MM.1S (cell line): Measurements from ENCODE around the gene VPS18.

Experiments used
- DNase-seq: peaks from one replicate; pipeline ENCODE4 v3.0.0-alpha.2; 2015
- H2AFZ ChIP-seq: fragments of 300-600 bp; sonication (generic); 2 replicates; pipeline ENCODE4 v1.6.0; 2016; ENCODE audit warnings: antibody characterized with exemption, low read length
- H3F3A ChIP-seq: fragments of 300-600 bp; sonication (generic); 2 replicates; pipeline ENCODE4 v1.6.1; 2016; ENCODE audit warnings: mild to moderate bottlenecking, antibody characterized with exemption, low read length, moderate library complexity, mixed read lengths; ENCODE audit not compliant: insufficient read depth
- H3K27ac ChIP-seq: fragments of 300-600 bp; sonication (generic); 2 replicates; pipeline ENCODE4 v1.5.1; 2016; ENCODE audit warnings: mild to moderate bottlenecking, low read length
- H3K27me3 ChIP-seq: fragments of 300-600 bp; sonication (generic); replicated peaks from 2 replicates; pipeline ENCODE4 v1.6.0; 2016; ENCODE audit warnings: low read length; ENCODE audit not compliant: insufficient read depth
- H3K36me3 ChIP-seq: fragments of 300-600 bp; sonication (generic); replicated peaks from 2 replicates; pipeline ENCODE4 v1.6.1; 2016; ENCODE audit warnings: mild to moderate bottlenecking, low read length, mixed read lengths; ENCODE audit not compliant: insufficient read depth
- H3K4me1 ChIP-seq: fragments of 300-600 bp; sonication (generic); 2 replicates; pipeline ENCODE4 v1.6.1; 2016; ENCODE audit warnings: low read length, mixed read lengths
- H3K4me2 ChIP-seq: fragments of 300-600 bp; sonication (generic); 2 replicates; pipeline ENCODE4 v1.6.0; 2016; ENCODE audit warnings: low read depth, low read length
- H3K4me3 ChIP-seq: fragments of 300-600 bp; sonication (generic); 2 replicates; pipeline ENCODE4 v1.5.1; 2016; ENCODE audit warnings: low read length, mixed read lengths
- H3K79me2 ChIP-seq: fragments of 300-600 bp; sonication (generic); 2 replicates; pipeline ENCODE4 v1.6.1; 2016; ENCODE audit warnings: mixed run types, low read length, mixed read lengths
- H3K9ac ChIP-seq: fragments of 300-600 bp; sonication (generic); 2 replicates; pipeline ENCODE4 v1.6.1; 2016; ENCODE audit warnings: low read length, mixed read lengths
- H3K9me2 ChIP-seq: fragments of 300-600 bp; sonication (generic); replicated peaks from 2 replicates; pipeline ENCODE4 v1.6.1; 2016; ENCODE audit warnings: mild to moderate bottlenecking, low read length, mixed read lengths; ENCODE audit not compliant: insufficient read depth
- H3K9me3 ChIP-seq: fragments of 300-600 bp; sonication (generic); replicated peaks from 2 replicates; pipeline ENCODE4 v1.6.1; 2016; ENCODE audit warnings: mild to moderate bottlenecking, low read length, mixed read lengths; ENCODE audit not compliant: insufficient read depth
- H4K20me1 ChIP-seq: fragments of 300-600 bp; sonication (generic); 2 replicates; pipeline ENCODE4 v1.6.1; 2016; ENCODE audit warnings: mild to moderate bottlenecking, low read length, moderate library complexity, mixed read lengths; ENCODE audit not compliant: insufficient read depth
- EZH2 ChIP-seq: fragments of 300-600 bp; sonication (generic); optimal IDR thresholded peaks from 2 replicates; pipeline ENCODE3; 2017; ENCODE audit warnings: low read depth, mild to moderate bottlenecking, antibody characterized with exemption, low read length, mixed read lengths
- EZH2phosphoT487 ChIP-seq: fragments of 300-600 bp; sonication (generic); IDR thresholded peaks from 2 replicates; pipeline ENCODE4 v1.6.1; 2018; ENCODE audit warnings: antibody characterized with exemption, low read length
- TF ChIP-seq, protein P1 (sequence below): fragments of 300-600 bp; sonication (generic); IDR thresholded peaks from 2 replicates; pipeline ENCODE4 v1.5.1; 2016; ENCODE audit warnings: antibody characterized with exemption, low read length, mixed read lengths

Gene VPS18

DNA sequence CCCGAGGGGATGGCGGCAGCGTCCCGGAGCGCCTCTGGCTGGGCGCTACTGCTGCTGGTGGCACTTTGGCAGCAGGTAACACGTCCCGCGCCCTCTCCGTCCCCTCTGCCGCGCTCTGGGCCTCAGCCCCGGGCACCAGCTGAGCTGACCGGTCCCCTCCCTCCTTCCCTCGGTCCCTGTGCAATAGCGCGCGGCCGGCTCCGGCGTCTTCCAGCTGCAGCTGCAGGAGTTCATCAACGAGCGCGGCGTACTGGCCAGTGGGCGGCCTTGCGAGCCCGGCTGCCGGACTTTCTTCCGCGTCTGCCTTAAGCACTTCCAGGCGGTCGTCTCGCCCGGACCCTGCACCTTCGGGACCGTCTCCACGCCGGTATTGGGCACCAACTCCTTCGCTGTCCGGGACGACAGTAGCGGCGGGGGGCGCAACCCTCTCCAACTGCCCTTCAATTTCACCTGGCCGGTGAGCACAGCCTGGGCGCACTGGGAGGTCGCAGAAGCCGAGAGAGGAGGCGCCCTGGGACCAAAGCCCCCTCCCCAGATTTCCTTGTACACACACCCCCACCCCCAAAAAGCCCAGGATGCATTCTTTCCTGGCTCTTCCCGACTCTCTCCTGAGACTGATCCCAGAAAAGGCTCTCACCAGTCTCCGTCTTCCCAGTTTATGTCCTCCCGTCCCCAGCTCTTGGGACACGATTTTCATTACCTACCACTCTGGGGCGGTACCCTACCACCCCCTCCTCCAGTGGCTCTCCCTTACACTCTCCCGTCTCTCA, 35.6 kb downstream of the VPS18 start:
- Histone ChIP-seq H4K20me1 (no peaks in the 10 kb centered on the region), H3K4me3 (peak overlapping the region; percentile 76), H3K27ac (no peak overlapping the region), H3K4me2 (peak overlapping the region; percentile 100), H3K9me3 (no peaks in the 10 kb centered on the region), H3K9ac (no peak overlapping the region), H3K9me2 (no peaks in the 10 kb centered on the region), H3K4me1 (0 out of 2 replicates have a peak, but pooled peaks cover 10% of the 10 kb centered on the region), H2AFZ (peak overlapping the region; percentile 89), H3K27me3 (peaks cover 51% of the 10 kb centered on the region), H3K36me3 (no peaks in the 10 kb centered on the region), H3K79me2 (no peaks in the 10 kb centered on the region), H3F3A (peaks cover 8% of the 10 kb centered on the region)
- no peak for DNase-seq
- TF ChIP-seq, protein P1, sequence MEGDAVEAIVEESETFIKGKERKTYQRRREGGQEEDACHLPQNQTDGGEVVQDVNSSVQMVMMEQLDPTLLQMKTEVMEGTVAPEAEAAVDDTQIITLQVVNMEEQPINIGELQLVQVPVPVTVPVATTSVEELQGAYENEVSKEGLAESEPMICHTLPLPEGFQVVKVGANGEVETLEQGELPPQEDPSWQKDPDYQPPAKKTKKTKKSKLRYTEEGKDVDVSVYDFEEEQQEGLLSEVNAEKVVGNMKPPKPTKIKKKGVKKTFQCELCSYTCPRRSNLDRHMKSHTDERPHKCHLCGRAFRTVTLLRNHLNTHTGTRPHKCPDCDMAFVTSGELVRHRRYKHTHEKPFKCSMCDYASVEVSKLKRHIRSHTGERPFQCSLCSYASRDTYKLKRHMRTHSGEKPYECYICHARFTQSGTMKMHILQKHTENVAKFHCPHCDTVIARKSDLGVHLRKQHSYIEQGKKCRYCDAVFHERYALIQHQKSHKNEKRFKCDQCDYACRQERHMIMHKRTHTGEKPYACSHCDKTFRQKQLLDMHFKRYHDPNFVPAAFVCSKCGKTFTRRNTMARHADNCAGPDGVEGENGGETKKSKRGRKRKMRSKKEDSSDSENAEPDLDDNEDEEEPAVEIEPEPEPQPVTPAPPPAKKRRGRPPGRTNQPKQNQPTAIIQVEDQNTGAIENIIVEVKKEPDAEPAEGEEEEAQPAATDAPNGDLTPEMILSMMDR, result no peak
- TF ChIP-seq EZH2phosphoT487 (no peak), EZH2 (no peak)

DNA sequence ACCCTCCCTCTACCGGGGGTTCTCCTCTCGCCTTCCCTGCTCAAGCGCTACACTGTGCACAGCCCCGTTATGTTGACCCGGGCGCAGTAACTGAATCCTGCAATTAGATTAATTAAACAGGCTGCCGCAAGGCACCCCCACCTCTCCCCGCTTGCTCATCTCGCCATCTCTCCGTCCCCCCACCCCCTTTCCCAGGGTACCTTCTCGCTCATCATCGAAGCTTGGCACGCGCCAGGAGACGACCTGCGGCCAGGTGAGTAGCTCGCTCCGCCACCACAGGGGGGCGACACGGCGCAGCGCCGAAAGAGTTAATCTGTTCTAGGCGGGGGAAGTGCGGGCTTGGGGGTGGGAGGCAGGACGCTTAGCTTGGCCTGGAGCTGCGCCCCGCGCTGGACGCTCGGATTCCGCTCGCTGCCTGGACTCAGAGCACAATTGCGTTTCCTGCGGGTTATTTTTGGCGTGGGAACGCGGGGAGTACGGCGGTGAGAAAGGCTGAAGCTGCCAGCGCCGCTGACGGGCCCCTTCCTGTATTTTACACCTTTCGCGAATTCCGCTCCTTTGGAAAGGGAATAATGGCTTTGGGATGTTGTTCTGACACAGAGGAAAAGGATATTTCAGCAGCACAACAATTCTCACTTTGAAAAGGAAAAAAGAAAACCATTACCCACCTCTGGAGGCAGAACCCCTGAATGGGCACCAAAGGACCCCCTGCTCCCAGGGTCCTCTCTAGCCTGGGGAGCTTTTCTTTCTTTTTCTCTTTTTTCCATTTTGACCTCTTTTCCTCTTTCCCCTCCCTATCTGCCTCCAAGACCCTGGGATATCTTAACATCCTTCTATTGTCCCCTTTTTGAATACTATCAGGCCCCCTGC, 36.4 kb downstream of the VPS18 start:
- Histone ChIP-seq H3K27me3 (peaks cover 46% of the 10 kb centered on the region), H3K4me3 (peak overlapping the region; percentile 76), H3K4me2 (peak overlapping the region; percentile 100), H4K20me1 (no peaks in the 10 kb centered on the region), H3K79me2 (no peaks in the 10 kb centered on the region), H3K27ac (no peak overlapping the region), H3K4me1 (0 out of 2 replicates have a peak, but pooled peaks cover 10% of the 10 kb centered on the region), H3K9me3 (no peaks in the 10 kb centered on the region), H3K36me3 (no peaks in the 10 kb centered on the region), H3K9me2 (no peaks in the 10 kb centered on the region), H3K9ac (no peak overlapping the region), H3F3A (peaks cover 8% of the 10 kb centered on the region), H2AFZ (no peak overlapping the region)
- TF ChIP-seq EZH2 (no peak), EZH2phosphoT487 (no peak)
- TF ChIP-seq, protein P1, result peak; percentile 68
- DNase-seq, result no peak

DNA sequence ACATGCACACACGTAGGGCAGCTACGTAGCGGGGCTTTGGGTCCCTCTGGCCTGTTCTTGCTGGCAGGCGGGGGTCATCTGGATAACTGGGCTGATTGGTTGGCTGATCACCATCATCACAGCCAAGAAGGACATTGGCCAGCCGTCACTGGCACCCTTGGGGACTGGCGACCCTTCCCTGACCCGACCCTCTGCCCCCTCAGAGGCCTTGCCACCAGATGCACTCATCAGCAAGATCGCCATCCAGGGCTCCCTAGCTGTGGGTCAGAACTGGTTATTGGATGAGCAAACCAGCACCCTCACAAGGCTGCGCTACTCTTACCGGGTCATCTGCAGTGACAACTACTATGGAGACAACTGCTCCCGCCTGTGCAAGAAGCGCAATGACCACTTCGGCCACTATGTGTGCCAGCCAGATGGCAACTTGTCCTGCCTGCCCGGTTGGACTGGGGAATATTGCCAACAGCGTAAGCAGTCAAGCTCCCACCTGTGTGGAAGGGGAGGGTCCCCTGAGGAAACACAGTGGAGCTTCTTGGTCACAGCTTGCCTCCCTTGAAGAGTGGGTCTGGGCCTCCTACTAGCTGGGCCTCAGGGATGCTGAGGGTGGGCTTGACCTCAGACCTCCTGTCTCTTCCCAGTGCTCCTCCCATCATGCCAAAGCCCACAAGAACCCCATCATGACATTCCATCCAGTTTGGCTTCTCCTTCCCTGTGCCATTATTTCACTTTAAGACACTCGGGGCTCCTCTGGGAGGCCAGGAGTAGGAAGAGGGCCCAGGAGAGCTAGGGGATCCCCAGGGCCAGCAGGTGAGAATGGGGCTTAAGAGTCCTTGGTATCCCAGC, 37.3 kb downstream of the VPS18 start:
- Histone ChIP-seq H3K4me2 (no peak overlapping the region), H3K27me3 (peaks cover 38% of the 10 kb centered on the region), H2AFZ (no peak overlapping the region)

More for the DNA sequence above, 37.3 kb downstream of the VPS18 start:
- no peak overlapping the region for H3K27ac ChIP-seq
- H4K20me1 ChIP-seq, result no peaks in the 10 kb centered on the region
- no peaks in the 10 kb centered on the region for H3K36me3 ChIP-seq
- no peaks in the 10 kb centered on the region for H3K79me2 ChIP-seq
- no peak for DNase-seq
- 0 out of 2 replicates have a peak, but pooled peaks cover 10% of the 10 kb centered on the region for H3K4me1 ChIP-seq
- no peak overlapping the region for H3K4me3 ChIP-seq
- H3K9me3 ChIP-seq, result no peaks in the 10 kb centered on the region
- H3F3A ChIP-seq, result peaks cover 8% of the 10 kb centered on the region
- TF ChIP-seq EZH2phosphoT487 (no peak), EZH2 (no peak)
- TF ChIP-seq, protein P1, result no peak
- no peak overlapping the region for H3K9ac ChIP-seq
- no peaks in the 10 kb centered on the region for H3K9me2 ChIP-seq
